Muscle layer of colon (tissue), 2 donors: ENCODE measurements around the gene LRP10.

Experiments used
- H3K27ac ChIP-seq: one replicate; pipeline ENCODE4 v1.7.0; 2013; ENCODE audit warnings: low read depth, mild to moderate bottlenecking, low read length, moderate library complexity
- H3K27me3 ChIP-seq, 2 donors: one replicate each; pipeline ENCODE4 v1.7.0; 2013; ENCODE audit warnings: low read length in 2 of 2, mild to moderate bottlenecking in 2 of 2; ENCODE audit not compliant: insufficient read depth in 2 of 2, control insufficient read depth in 1 of 2
- H3K36me3 ChIP-seq: one replicate; pipeline ENCODE4 v1.7.0; 2013; ENCODE audit warnings: mild to moderate bottlenecking, low read length; ENCODE audit not compliant: insufficient read depth
- H3K4me1 ChIP-seq: one replicate; pipeline ENCODE4 v1.7.0; 2013; ENCODE audit warnings: mild to moderate bottlenecking, low read length; ENCODE audit not compliant: insufficient read depth
- H3K4me3 ChIP-seq, 2 donors: one replicate each; pipeline ENCODE4 v1.7.0; 2013; ENCODE audit warnings: low read length in 2 of 2, low read depth in 1 of 2, mild to moderate bottlenecking in 1 of 2, moderate library complexity in 1 of 2
- H3K9ac ChIP-seq: one replicate; pipeline ENCODE4 v1.7.0; 2013; ENCODE audit warnings: low read length
- H3K9me3 ChIP-seq: one replicate; pipeline ENCODE4 v1.7.0; 2013; ENCODE audit warnings: mild to moderate bottlenecking, low read length
- donor health status: abdominal sarcoma.
- donor health status: Adenocarcinoma of cecum.

Gene LRP10

DNA sequence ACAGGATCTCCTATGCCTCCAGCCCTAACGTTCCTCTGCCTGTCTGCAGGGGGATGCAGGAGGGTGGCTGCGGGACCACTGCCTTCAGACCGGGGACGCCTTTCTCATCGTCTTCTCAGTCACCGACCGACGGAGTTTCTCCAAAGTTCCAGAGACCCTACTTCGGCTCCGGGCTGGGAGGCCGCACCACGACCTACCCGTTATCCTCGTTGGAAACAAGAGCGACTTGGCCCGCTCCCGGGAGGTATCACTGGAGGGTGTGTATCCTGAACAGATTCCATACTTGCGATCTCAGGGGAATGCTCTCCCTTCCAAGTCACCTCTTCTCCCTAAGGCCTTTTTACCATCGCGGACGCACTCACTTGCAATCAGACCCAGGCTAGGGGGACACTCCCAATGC, 14.4 kb downstream of the LRP10 start:
- Histone ChIP-seq H3K9ac (no peak overlapping the region), H3K36me3 (no peaks in the 10 kb centered on the region), H3K4me3 (no peak overlapping the region), H3K9me3 (no peaks in the 10 kb centered on the region), H3K27me3 (no peaks in the 10 kb centered on the region), H3K27ac (peak overlapping the region; percentile 43), H3K4me1 (peaks cover 22% of the 10 kb centered on the region)

DNA sequence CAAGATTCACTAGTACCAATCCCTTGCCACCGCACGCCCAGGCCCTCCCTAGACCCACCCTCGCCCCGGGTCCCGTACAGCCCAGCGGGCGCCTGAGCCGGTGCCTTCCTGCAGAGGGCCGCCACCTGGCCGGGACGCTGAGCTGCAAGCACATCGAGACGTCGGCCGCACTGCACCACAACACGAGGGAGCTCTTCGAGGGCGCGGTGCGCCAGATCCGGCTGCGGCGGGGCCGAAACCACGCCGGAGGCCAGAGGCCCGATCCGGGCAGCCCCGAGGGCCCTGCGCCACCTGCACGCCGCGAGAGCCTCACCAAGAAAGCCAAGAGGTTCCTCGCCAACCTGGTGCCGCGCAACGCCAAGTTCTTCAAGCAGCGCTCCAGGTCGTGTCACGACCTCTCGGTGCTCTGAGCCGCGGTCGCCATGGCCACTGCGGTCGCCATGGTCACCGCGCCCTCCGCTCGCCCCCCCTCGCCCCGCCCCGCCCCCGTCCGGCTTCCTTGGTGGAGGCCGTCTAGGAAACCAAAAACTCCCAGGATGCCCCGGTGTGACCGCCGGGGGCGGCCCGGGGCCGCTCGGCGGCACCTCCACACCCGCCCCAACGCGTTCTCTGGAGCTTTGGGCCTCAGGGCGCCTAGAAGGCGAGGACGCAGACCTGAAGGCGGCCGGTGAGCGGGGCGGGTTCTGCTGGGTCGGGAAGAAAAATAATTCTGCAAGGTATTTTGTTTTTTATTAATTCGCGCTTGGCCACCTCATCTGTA, 15.1 kb downstream of the LRP10 start:
- H3K9ac ChIP-seq = peak overlapping the region; percentile 50
- no peaks in the 10 kb centered on the region for H3K9me3 ChIP-seq
- H3K27me3 ChIP-seq = no peaks in the 10 kb centered on the region
- H3K4me1 ChIP-seq = peaks cover 22% of the 10 kb centered on the region
- peak overlapping the region; percentile 73 to 87 for H3K4me3 ChIP-seq
- peak overlapping the region; percentile 72 for H3K27ac ChIP-seq
- H3K36me3 ChIP-seq = no peaks in the 10 kb centered on the region

DNA sequence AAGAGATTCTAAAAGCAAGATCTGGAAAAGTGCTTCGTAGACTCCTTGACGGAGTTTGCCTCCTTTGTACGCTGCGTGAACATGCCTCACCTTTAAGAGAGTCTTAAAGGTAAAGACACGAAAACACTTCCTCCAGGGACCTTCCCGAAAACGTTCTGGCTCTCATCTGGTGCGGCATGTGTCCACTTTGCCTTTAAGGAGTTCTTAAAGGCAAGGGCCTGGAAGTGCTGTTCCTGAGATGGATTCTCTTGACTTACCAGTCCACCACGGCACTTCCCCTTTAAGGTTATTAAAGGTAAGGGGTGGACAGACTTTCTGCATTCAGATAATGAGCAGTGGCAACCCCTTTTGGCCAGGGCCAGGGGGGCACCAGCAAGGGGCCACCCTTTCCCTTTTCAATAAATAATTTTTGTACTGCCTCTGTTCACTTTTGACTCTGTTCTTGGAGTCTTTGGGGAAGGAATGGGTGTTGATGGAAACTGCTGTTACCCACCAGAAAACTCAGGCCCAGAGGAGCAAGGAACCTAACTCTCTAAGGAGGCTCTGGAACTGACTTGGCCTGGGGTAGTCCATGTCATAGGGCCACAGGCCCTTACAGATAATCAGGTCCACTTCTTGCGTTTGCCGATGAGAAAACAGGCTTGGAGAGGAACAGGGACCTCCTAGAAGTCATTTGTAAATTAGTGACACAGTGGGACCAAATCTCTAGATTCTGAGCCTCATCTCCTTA, 15.9 kb downstream of the LRP10 start:
- Histone ChIP-seq H3K9ac (peak overlapping the region; percentile 50), H3K27me3 (no peaks in the 10 kb centered on the region), H3K4me1 (peaks cover 20% of the 10 kb centered on the region), H3K27ac (peak overlapping the region; percentile 72), H3K4me3 (peak overlapping the region; percentile 73 to 87), H3K9me3 (no peaks in the 10 kb centered on the region), H3K36me3 (no peaks in the 10 kb centered on the region)

DNA sequence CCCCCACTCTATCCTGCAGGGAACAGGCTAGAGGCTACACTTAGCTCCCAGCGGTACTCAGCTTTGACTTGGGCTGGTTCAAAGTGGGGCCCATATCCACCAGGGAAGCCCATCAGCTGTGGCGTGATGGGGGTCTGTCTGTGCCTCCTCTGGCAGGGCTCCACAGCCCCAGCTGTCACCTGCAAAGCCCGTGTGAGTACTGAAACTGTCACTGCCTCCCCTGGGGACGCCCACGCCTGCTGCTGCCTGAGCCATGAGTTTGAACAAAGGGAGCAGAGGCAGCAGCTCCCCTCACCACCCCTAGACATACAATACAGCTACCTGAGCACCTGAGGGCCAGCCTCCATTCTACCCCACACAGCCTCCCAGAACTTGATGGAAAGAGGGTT, 16.4 kb downstream of the LRP10 start:
- Histone ChIP-seq H3K27me3 (no peaks in the 10 kb centered on the region), H3K27ac (peak overlapping the region; percentile 72), H3K4me3 (peak overlapping the region; percentile 73 to 87), H3K9ac (no peak overlapping the region), H3K4me1 (peaks cover 16% of the 10 kb centered on the region), H3K36me3 (no peaks in the 10 kb centered on the region), H3K9me3 (no peaks in the 10 kb centered on the region)

DNA sequence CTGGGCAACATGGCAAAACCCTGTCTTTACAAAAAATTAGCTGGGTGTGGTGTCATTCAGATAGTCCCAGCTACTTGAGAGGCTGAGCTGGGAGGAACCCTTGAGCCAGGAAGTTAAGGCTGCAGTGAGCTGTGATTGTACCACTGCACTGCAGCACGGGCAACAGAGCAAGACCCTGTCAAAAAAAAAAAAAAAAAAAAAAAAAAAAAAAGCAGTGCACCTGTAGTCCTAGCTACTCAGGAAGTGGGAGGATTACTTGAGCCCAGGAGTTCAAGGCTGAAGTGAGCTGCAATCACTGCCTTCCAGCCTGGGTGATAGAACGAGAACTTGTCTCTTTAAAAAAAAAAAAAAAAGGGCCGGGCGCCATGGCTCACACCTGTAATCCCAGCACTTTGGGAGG, 17.1 kb downstream of the LRP10 start:
- Histone ChIP-seq H3K4me3 (no peak overlapping the region), H3K36me3 (no peaks in the 10 kb centered on the region), H3K27me3 (no peaks in the 10 kb centered on the region), H3K27ac (no peak overlapping the region), H3K9me3 (no peaks in the 10 kb centered on the region), H3K4me1 (peaks cover 16% of the 10 kb centered on the region), H3K9ac (no peak overlapping the region)

DNA sequence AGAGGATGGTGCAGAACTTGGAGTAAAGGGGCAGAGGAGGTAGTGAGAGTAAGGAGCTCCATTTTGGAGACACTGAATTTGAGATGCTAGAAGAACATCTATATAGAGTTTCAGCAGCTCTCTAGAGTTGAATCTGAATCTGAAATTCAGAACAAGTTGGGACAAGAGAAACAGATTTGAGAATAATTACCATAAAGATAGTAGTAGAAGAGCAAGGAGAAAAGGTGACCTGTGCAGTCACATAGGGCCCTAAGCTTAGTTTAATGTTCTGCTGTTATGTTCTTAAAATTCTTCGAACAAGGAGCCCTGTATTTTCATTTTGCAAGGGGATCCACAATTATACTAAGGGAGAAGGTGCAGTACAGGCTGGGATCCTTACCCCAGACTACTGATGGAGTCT, 18.9 kb downstream of the LRP10 start:
- no peaks in the 10 kb centered on the region for H3K27me3 ChIP-seq
- H3K4me3 ChIP-seq = no peak overlapping the region
- peaks cover 16% of the 10 kb centered on the region for H3K4me1 ChIP-seq
- no peaks in the 10 kb centered on the region for H3K9me3 ChIP-seq
- no peak overlapping the region for H3K27ac ChIP-seq
- no peak overlapping the region for H3K9ac ChIP-seq
- no peaks in the 10 kb centered on the region for H3K36me3 ChIP-seq

DNA sequence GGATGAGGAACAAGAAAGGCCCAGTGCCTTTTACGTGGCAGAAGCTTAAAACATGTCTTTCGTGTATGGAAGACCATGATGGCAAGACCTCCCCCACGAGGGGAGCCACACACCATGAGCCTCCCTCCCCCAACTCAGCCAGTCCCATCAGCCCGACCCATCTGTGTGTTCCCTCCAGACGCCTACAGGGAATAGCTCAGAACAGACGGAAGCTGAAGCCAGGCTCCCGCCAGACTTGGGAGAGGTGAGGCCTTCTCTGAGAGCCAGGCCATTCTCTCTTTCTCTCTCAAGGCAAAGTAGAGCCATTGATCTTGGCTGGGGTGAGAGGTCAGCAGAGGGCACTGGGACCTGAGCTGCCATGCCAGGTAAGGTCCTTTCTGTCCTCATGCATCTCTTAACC, 20.9 kb downstream of the LRP10 start:
- H3K27me3 ChIP-seq = no peaks in the 10 kb centered on the region
- H3K27ac ChIP-seq = no peak overlapping the region
- no peak overlapping the region for H3K9ac ChIP-seq

DNA sequence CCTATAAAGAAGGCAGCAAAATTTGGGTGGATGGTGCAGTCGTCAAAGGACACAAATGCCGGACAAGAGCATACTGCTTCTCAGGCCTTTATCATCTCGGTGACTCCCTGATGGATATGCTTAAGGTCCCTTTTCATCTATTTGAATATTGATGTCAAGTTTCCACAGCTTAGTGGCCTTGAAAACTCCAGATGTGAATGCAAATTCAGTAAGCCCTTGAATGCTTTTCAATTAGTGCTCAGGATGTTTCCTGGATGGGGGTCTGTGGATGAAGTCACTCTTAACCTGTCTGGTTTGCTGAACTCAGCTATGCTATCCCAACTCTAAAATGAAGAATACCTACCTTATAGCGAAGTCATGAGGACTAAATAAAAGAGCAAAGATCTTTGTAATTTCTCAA, 22.2 kb downstream of the LRP10 start:
- Histone ChIP-seq H3K9ac (no peak overlapping the region), H3K4me3 (no peak overlapping the region), H3K27ac (no peak overlapping the region), H3K9me3 (no peaks in the 10 kb centered on the region), H3K36me3 (no peaks in the 10 kb centered on the region), H3K4me1 (peaks cover 9% of the 10 kb centered on the region), H3K27me3 (no peaks in the 10 kb centered on the region)

More for the DNA sequence above, 20.9 kb downstream of the LRP10 start:
- Histone ChIP-seq H3K4me3 (no peak overlapping the region), H3K4me1 (peaks cover 7% of the 10 kb centered on the region), H3K36me3 (no peaks in the 10 kb centered on the region), H3K9me3 (no peaks in the 10 kb centered on the region)

DNA sequence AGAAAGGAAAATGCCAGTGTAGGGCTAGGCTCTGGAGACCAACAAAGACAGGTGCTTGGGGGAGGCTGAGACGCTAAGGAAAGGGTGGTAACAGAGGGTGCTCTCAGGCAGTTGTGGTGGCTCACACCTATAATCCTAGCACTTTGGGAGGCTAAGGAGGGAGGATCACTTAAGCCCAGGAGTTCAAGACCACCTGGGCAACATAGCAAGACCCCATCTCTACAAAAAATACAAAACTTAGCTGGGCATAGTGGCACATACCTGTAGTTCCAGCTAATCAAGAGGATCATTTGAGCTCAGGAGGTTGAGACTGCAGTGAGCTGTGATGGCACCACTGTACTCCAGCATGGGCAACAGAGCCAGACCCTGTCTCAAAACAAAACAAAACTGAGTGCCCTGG, 23.9 kb downstream of the LRP10 start:
- no peak overlapping the region for H3K27ac ChIP-seq
- H3K9me3 ChIP-seq = no peaks in the 10 kb centered on the region
- no peak overlapping the region for H3K9ac ChIP-seq
- no peaks in the 10 kb centered on the region for H3K36me3 ChIP-seq
- no peaks in the 10 kb centered on the region for H3K27me3 ChIP-seq
- peaks cover 22% of the 10 kb centered on the region for H3K4me1 ChIP-seq
- no peak overlapping the region for H3K4me3 ChIP-seq

DNA sequence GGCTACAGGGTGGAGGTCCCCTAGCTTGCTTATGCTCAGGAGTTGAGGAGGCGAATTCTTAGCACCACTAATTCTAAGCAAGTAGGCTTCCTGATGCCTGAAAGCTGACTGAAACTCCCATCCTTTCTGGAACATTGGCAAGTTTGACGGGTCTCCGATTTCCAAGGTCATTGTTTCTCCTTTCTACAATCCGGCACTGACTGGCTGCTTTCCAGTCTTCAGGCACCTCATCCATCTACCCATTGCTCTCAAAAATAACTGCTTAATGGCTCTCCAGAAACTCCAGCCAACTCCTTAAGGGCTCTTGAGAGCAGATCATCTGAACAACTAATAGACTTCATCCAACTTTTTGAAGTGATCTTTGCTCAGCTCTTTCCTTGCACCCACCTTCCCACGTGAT, 24.8 kb downstream of the LRP10 start:
- Histone ChIP-seq H3K9me3 (no peaks in the 10 kb centered on the region), H3K9ac (no peak overlapping the region), H3K4me1 (peaks cover 22% of the 10 kb centered on the region), H3K36me3 (peaks cover 7% of the 10 kb centered on the region), H3K27me3 (no peaks in the 10 kb centered on the region), H3K27ac (no peak overlapping the region), H3K4me3 (no peak overlapping the region)

DNA sequence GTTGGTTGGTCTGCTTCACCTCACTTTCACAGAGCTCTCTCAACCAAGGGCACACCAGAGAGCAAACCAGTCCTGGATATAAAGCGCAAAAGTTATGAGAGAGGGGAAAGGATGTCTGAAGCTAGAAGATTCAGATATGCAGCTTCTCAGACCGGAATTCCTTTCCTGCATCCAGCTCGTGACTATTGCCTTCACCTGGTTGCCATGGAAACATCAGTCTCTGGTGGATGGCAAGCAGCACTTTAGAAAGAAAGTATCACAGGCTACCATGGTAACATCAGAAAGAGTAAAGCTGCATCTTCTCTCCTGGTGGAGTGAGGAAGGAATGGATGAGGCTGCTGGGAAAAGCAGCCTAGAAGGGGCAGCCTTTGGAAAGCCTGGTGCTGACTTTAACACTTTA, 25.2 kb downstream of the LRP10 start:
- Histone ChIP-seq H3K4me3 (no peak overlapping the region), H3K27ac (no peak overlapping the region), H3K9me3 (no peaks in the 10 kb centered on the region), H3K4me1 (peaks cover 22% of the 10 kb centered on the region), H3K9ac (no peak overlapping the region), H3K27me3 (no peaks in the 10 kb centered on the region), H3K36me3 (peaks cover 11% of the 10 kb centered on the region)

DNA sequence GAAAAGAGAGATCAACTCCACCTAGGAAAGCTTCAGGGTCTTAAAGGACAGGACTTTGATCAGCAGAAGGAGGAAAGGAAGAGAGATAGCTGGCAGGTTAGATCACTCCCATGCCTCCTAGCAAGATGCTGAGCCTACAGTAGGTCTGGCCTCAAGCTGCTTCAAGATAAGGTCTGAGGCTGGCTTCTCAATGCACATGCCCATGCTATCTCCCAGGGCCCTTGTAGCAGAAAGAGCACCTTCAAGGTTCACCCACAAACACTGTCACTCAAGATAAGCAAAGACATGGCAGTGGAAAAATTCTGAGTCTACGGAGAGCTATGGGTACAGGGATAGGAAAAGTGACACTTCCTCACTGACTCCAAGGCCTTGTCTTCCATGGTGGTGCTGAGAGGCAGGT, 25.8 kb downstream of the LRP10 start:
- Histone ChIP-seq H3K27ac (no peak overlapping the region), H3K4me3 (no peak overlapping the region), H3K9me3 (no peaks in the 10 kb centered on the region), H3K27me3 (no peaks in the 10 kb centered on the region), H3K36me3 (peaks cover 17% of the 10 kb centered on the region), H3K4me1 (peaks cover 22% of the 10 kb centered on the region), H3K9ac (no peak overlapping the region)
